Measurements from ENCODE around the gene KRT3. TPM values are rescaled to one million over a fixed set of nuclear protein-coding genes. Genes with fewer than 3 reads are reported as not detected.

KRT3 gene
- total and polyA plus RNA-seq, 10 of the 15 experiments (the other 5 are each of a cell fraction or from before 2014, with no cell fraction given), result not detected

DNA sequence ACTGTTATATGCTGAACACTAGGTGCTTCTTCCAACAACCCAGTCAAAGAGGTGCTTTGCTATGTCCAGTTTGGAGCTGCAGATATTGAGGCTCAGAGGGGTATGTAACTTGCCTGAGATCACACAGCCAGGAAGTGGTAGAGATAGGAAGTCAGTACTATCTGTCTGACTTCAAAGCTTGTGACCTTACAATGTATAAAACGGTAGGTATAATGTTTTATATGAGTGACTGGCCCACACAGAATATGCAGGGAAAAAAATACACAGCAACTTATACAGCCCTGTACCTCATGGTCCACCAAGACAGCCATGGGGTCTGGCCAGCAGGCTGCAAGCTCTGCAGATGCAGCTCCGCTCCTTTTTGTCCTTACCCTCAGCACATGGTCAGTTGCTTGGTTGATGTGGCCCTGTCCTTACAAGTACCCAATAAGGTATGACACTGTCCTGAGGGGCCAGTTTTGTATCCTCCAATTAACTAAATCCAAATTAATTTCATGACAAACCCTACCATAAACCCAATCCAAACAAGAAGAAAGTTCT lies 21.9 kb upstream of the KRT3 start:
- CTCF ChIA-PET, result no interaction called here
- no peak for FAIRE-seq

DNA sequence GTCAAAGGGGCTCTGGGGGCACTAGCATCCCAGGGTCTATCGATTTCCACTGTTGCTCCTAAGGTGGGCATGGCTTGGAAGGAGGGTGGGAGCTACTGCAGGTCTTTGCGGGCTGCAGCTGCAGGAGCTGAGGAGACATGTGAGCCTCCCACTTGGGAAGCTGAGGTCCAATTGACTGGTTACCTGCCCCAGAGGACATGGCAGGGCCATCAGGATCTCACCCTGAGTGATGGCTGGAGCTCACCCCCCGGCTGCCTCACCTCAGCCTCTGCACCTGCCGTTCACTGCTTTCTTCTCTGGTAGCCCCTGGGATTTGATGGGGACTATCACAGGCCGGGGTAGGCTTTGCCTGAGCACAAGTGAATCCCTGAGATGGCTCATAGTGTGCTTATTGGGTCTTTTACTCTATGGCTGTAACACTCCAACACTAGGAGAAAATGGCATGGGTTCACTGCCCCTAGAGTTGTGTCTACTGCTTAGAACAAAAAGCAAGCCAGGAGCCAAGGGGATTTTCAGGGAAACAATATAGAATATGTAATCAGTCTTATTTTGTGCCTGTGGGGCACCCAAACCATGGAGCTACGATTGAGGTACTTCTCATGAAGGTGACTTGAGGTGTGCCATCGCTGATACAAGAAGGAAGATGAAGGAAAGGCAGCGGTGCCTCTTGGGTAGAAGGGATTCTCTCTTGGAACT lies 21.2 kb upstream of the KRT3 start:
- in situ Hi-C loops (cut with MboI), result no loop called here
- peaks cover 0 to 7% of the 10 kb centered on the region in 2 experiments; a peak in 1 of 4 replicates for H3K27me3 ChIP-seq (replicated peaks in 1 of 2; ENCODE audit: control insufficient read depth in 2 of 2, insufficient read depth in 2 of 2, low read length in 1 of 2)
- CTCF ChIA-PET, result no interaction called here

More for the DNA sequence above, 21.9 kb upstream of the KRT3 start:
- no peaks in the 10 kb centered on the region for H3K79me2 ChIP-seq (ENCODE audit: control insufficient read depth, insufficient read depth, low read length)
- no peak for DNase-seq (ENCODE audit: low read depth, low spot score)
- H3K9me3 ChIP-seq (replicated peaks; ENCODE audit: control insufficient read depth, insufficient read depth, low read length), result no peaks in the 10 kb centered on the region
- H2AFZ ChIP-seq (ENCODE audit: control insufficient read depth, low read depth, low read length), result no peak overlapping the region
- no peaks in the 10 kb centered on the region for H3K4me1 ChIP-seq (ENCODE audit: control insufficient read depth, insufficient read depth, low read length)
- BruUV-seq (replicated peaks), result no TSS peak
- no peaks in the 10 kb centered on the region; the same call in 1 of the 2 replicates for H4K20me1 ChIP-seq (ENCODE audit: control insufficient read depth, insufficient read depth)
- no peak for TF ChIP-seq EZH2 (IDR thresholded peaks at IDR 0.05; ENCODE audit: borderline replicate concordance, control insufficient read depth, low read depth, low read length)
- TF ChIP-seq IKZF2 (IDR thresholded peaks at IDR 0.05), result no peak
- no peak for TF ChIP-seq SUZ12 (IDR thresholded peaks at IDR 0.05; ENCODE audit: unreplicated experiment)
- TF ChIP-seq, protein P1, sequence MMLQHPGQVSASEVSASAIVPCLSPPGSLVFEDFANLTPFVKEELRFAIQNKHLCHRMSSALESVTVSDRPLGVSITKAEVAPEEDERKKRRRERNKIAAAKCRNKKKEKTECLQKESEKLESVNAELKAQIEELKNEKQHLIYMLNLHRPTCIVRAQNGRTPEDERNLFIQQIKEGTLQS (IDR thresholded peaks at IDR 0.05; ENCODE audit: borderline replicate concordance, extremely low read depth, low read depth, low read length), result no peak
- RAD21 ChIA-PET (ENCODE audit: unreplicated experiment), result no interaction called here
- intact Hi-C loops (cut with micrococcal nuclease; ENCODE audit: unreplicated experiment) (no loop called here), in situ Hi-C loops (cut with MboI) (no loop called here)
- POLR2A ChIA-PET, result no interaction called here
- H3K36me3 ChIP-seq (ENCODE audit: control insufficient read depth in 2 of 2, insufficient read depth in 2 of 2, low read length in 1 of 2), result no peaks in the 10 kb centered on the region
- no peak overlapping the region for H3K4me3 ChIP-seq
- H3K27me3 ChIP-seq (replicated peaks in 1 of 2; ENCODE audit: control insufficient read depth in 2 of 2, insufficient read depth in 2 of 2, low read length in 1 of 2), result peaks cover 0 to 7% of the 10 kb centered on the region in 2 experiments; a peak in 1 of 4 replicates
- H3K27ac ChIP-seq (ENCODE audit: control insufficient read depth, insufficient read depth), result no peak overlapping the region
- H3K4me2 ChIP-seq (ENCODE audit: control insufficient read depth, insufficient read depth), result no peak overlapping the region
- SMC1A ChIA-PET (ENCODE audit: uncharacterized antibody, unreplicated experiment), result no interaction called here
- 37% methylated on average over 2 of the region's 2 CpGs for WGBS (ENCODE audit: insufficient coverage, insufficient replicate concordance, low lambda C conversion rate, missing lambda C conversion rate)
- ATAC-seq, result no peak
- H3K9ac ChIP-seq (ENCODE audit: control insufficient read depth, insufficient read depth, low read length), result no peak overlapping the region

More for the DNA sequence above, 21.2 kb upstream of the KRT3 start:
- ChIA-PET POLR2A (no interaction called here), SMC1A (ENCODE audit: uncharacterized antibody, unreplicated experiment) (no interaction called here), RAD21 (ENCODE audit: unreplicated experiment) (no interaction called here)
- no peak for TF ChIP-seq CHD2 (IDR thresholded peaks at IDR 0.05; ENCODE audit: borderline replicate concordance, low read depth, low read length)
- TF ChIP-seq KDM1A (IDR thresholded peaks at IDR 0.05; ENCODE audit: borderline replicate concordance), result no peak
- no peak for TF ChIP-seq HDAC6 (IDR thresholded peaks at IDR 0.05; ENCODE audit: unreplicated experiment)
- TF ChIP-seq BACH1 (IDR thresholded peaks at IDR 0.05; ENCODE audit: borderline replicate concordance), result no peak
- no peak for TF ChIP-seq CEBPB (IDR thresholded peaks at IDR 0.05; ENCODE audit: borderline replicate concordance in 1 of 2, low read depth in 2 of 2, low read length in 2 of 2)
- TF ChIP-seq YY1 (IDR thresholded peaks at IDR 0.05; ENCODE audit: low read depth, low read length), result no peak
- no peak for TF ChIP-seq TCF3 (IDR thresholded peaks at IDR 0.05; ENCODE audit: borderline replicate concordance, insufficient read depth, low read depth, low read length)
- TF ChIP-seq MYC (IDR thresholded peaks at IDR 0.05; ENCODE audit: insufficient read depth, insufficient read length, insufficient replicate concordance, low read length, severe bottlenecking), result no peak
- no peak for TF ChIP-seq SMARCA5 (IDR thresholded peaks at IDR 0.05)
- TF ChIP-seq ZNF207 (IDR thresholded peaks at IDR 0.05; ENCODE audit: borderline replicate concordance), result no peak
- Histone ChIP-seq H3K4me1 (ENCODE audit: control insufficient read depth, insufficient read depth, low read length) (no peaks in the 10 kb centered on the region), H3K27ac (ENCODE audit: control insufficient read depth, insufficient read depth) (no peak overlapping the region), H4K20me1 (ENCODE audit: control insufficient read depth, insufficient read depth) (no peaks in the 10 kb centered on the region; the same call in 1 of the 2 replicates), H2AFZ (ENCODE audit: control insufficient read depth, low read depth, low read length) (no peak overlapping the region), H3K79me2 (ENCODE audit: control insufficient read depth, insufficient read depth, low read length) (no peaks in the 10 kb centered on the region), H3K9ac (ENCODE audit: control insufficient read depth, insufficient read depth, low read length) (no peak overlapping the region), H3K4me3 (no peak overlapping the region), H3K9me3 (replicated peaks; ENCODE audit: control insufficient read depth, insufficient read depth, low read length) (no peaks in the 10 kb centered on the region), H3K4me2 (ENCODE audit: control insufficient read depth, insufficient read depth) (no peak overlapping the region), H3K36me3 (ENCODE audit: control insufficient read depth in 2 of 2, insufficient read depth in 2 of 2, low read length in 1 of 2) (no peaks in the 10 kb centered on the region)
- FAIRE-seq (no peak), ATAC-seq (no peak), DNase-seq (ENCODE audit: low read depth, low spot score) (no peak)
- intact Hi-C loops (cut with micrococcal nuclease; ENCODE audit: unreplicated experiment), result no loop called here
- no TSS peak for BruUV-seq (replicated peaks)
- 26% methylated on average over 8 of the region's 8 CpGs for WGBS (ENCODE audit: insufficient coverage, insufficient replicate concordance, low lambda C conversion rate, missing lambda C conversion rate)

All from GM12878 (cell line).